ENCODE data around the gene FHDC1.

- TF ChIP-seq POLR2A (IDR thresholded peaks at IDR 0.05) (no peak), CTCF (IDR thresholded peaks at IDR 0.05 in 8 of 11, conservative IDR thresholded peaks at IDR 0.05 in 3 of 11) (no peak), POLR2AphosphoS5 (IDR thresholded peaks at IDR 0.05) (no peak)
Observed at GRCh38 chr4:152917543-152918395, 18.4 kb upstream of the FHDC1 start.
